Right forelimb (tissue), 1 donor: ENCODE measurements around the gene COX10.
A peak's percentile ranks its signal among the peaks of the same experiment; 100 is the strongest.
"Not testable (repeated sequence)": the region's sequence is repeated elsewhere in the genome, so short reads cannot be mapped to it uniquely, and the experiment has no call there.

ENCODE experiments used
- DNase-seq: peaks from one replicate; pipeline ENCODE4 v3.0.0-alpha.2; 2018

Gene COX10

GRCh38 chr17:14069251-14070021, at the start of gene COX10:
TSS of gene COX10 (plus strand) at chr17:14069504. CDS start at chr17:14069606, 102 bp downstream.
- DNase-seq, result peak; percentile 93

- DNase-seq, result not testable (repeated sequence)
Measured at GRCh38 chr17:14021651-14022294, 47.5 kb upstream of the COX10 start.

- DNase-seq, result not testable (repeated sequence)
Measured at GRCh38 chr17:14029755-14030154, 39.5 kb upstream of the COX10 start.

- DNase-seq, result no peak
Measured at GRCh38 chr17:14032234-14032633, 37.1 kb upstream of the COX10 start.

- DNase-seq, result no peak
Measured at GRCh38 chr17:14033166-14033565, 36.1 kb upstream of the COX10 start.

- DNase-seq, result no peak
Measured at GRCh38 chr17:14037453-14037852, 31.9 kb upstream of the COX10 start.

- no peak for DNase-seq
Measured at GRCh38 chr17:14038206-14038605, 31.1 kb upstream of the COX10 start.

GRCh38 chr17:14042411-14042810, 26.9 kb upstream of the COX10 start:
- DNase-seq, result no peak

- no peak for DNase-seq
Measured at GRCh38 chr17:14044702-14045101, 24.6 kb upstream of the COX10 start.

- no peak for DNase-seq
Measured at GRCh38 chr17:14046978-14047377, 22.3 kb upstream of the COX10 start.

GRCh38 chr17:14047591-14047990, 21.7 kb upstream of the COX10 start:
- no peak for DNase-seq

GRCh38 chr17:14048169-14048568, 21.1 kb upstream of the COX10 start:
- no peak for DNase-seq

GRCh38 chr17:14050616-14051015, 18.7 kb upstream of the COX10 start:
- no peak for DNase-seq

- DNase-seq, result no peak
Measured at GRCh38 chr17:14051692-14052091, 17.6 kb upstream of the COX10 start.

GRCh38 chr17:14052886-14053615, 16.3 kb upstream of the COX10 start:
- no peak for DNase-seq

GRCh38 chr17:14057591-14057990, 11.7 kb upstream of the COX10 start:
- DNase-seq, result no peak

GRCh38 chr17:14058051-14058450, 11.3 kb upstream of the COX10 start:
- DNase-seq, result no peak

GRCh38 chr17:14060706-14061105, 8.6 kb upstream of the COX10 start:
- no peak for DNase-seq

GRCh38 chr17:14061666-14062560, 7.4 kb upstream of the COX10 start:
- DNase-seq, result no peak

- no peak for DNase-seq
Measured at GRCh38 chr17:14067347-14067746, 2.0 kb upstream of the COX10 start.

GRCh38 chr17:14068542-14069250, 608 bp upstream of the COX10 start:
- DNase-seq, result no peak
